NCI-H510A (cell line): Measurements from ENCODE around the gene ACIN1.
A peak's percentile ranks its signal among the peaks of the same experiment; 100 is the strongest.

Experiments
- DNase-seq: peaks from one replicate; lab custom pipeline; 2025; lab: John Stamatoyannopoulos, UW

ACIN1 gene

GRCh38 chr14:23013054-23013748 is 81.7 kb downstream of the ACIN1 start:
- no peak for DNase-seq

GRCh38 chr14:23009939-23010726 is 84.8 kb downstream of the ACIN1 start, which contains the start of gene C14orf93:
C14orf93 (minus strand) TSS chr14:23010143; CDS start chr14:22999023, 11,120 bp downstream.
- peak; percentile 42 for DNase-seq

GRCh38 chr14:23009483-23009938 is 85.4 kb downstream of the ACIN1 start:
- DNase-seq: no peak

DNA sequence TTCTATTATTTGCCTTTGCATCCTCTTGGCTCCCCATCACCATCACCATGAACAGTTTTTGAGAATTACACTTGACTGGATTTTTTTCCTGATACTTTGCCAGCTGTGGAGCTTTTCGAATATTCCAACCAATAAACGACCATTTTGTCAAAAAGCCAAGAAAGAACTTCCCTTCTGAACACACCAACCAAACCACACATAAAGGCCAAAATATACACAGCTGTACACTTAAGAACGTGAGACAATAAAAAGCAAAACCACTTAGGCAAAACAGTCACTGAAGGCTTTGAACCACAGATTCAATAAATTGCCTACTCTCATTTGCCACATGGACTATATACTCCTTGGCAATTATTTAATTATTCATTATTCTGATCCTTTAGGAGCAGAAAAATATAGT is 86.1 kb downstream of the ACIN1 start:
- no peak for DNase-seq
